ENCODE measurements around the gene NBR1. TPM values are rescaled to one million over a fixed set of nuclear protein-coding genes. Genes with fewer than 3 reads are reported as not detected.
"Not testable (repeated sequence)": the region's sequence is repeated elsewhere in the genome, so short reads cannot be mapped to it uniquely, and the experiment has no call there.

The NBR1 gene
- total RNA-seq, 1 donor from 2014 or later = 80.4 TPM

GRCh38 chr17:43129671-43130010 is 41.4 kb upstream of the NBR1 start:
- intact Hi-C loops (cut with DNase I) = no loop called here
- Histone ChIP-seq H3K4me3 (peak overlapping the region; percentile 30), H3K4me1 (peaks cover 24% of the 10 kb centered on the region), H3K27ac (peak overlapping the region; percentile 53), H3K27me3 (no peaks in the 10 kb centered on the region), H3K36me3 (peaks cover 22% of the 10 kb centered on the region), H3K9me3 (no peaks in the 10 kb centered on the region)
- no peak for DNase-seq
- no peak for ATAC-seq
- TF ChIP-seq, protein P1, sequence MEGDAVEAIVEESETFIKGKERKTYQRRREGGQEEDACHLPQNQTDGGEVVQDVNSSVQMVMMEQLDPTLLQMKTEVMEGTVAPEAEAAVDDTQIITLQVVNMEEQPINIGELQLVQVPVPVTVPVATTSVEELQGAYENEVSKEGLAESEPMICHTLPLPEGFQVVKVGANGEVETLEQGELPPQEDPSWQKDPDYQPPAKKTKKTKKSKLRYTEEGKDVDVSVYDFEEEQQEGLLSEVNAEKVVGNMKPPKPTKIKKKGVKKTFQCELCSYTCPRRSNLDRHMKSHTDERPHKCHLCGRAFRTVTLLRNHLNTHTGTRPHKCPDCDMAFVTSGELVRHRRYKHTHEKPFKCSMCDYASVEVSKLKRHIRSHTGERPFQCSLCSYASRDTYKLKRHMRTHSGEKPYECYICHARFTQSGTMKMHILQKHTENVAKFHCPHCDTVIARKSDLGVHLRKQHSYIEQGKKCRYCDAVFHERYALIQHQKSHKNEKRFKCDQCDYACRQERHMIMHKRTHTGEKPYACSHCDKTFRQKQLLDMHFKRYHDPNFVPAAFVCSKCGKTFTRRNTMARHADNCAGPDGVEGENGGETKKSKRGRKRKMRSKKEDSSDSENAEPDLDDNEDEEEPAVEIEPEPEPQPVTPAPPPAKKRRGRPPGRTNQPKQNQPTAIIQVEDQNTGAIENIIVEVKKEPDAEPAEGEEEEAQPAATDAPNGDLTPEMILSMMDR (IDR thresholded peaks at IDR 0.05) = no peak

- DNase-seq = no peak
- TF ChIP-seq, protein P1 (IDR thresholded peaks at IDR 0.05) = no peak
- no peaks in the 10 kb centered on the region for H3K9me3 ChIP-seq
- H3K27me3 ChIP-seq = no peaks in the 10 kb centered on the region
- peak; percentile 36 for ATAC-seq
- H3K36me3 ChIP-seq = peaks cover 31% of the 10 kb centered on the region
- H3K4me3 ChIP-seq = no peak overlapping the region
- no peak overlapping the region for H3K27ac ChIP-seq
- peaks cover 16% of the 10 kb centered on the region for H3K4me1 ChIP-seq
- intact Hi-C loops (cut with DNase I) = no loop called here
These were observed 38.9 kb upstream of the NBR1 start for GRCh38 chr17:43132117-43132516.

GRCh38 chr17:43133439-43133838 is 37.6 kb upstream of the NBR1 start:
- peaks cover 16% of the 10 kb centered on the region for H3K4me1 ChIP-seq
- H3K27me3 ChIP-seq; intact Hi-C loops (cut with DNase I): not testable (repeated sequence)

GRCh38 chr17:43134774-43135453 is 36.1 kb upstream of the NBR1 start:
- Histone ChIP-seq H3K27me3 (no peaks in the 10 kb centered on the region), H3K27ac (no peak overlapping the region), H3K36me3 (peaks cover 31% of the 10 kb centered on the region), H3K4me1 (peaks cover 4% of the 10 kb centered on the region), H3K9me3 (no peaks in the 10 kb centered on the region), H3K4me3 (no peak overlapping the region)
- DNase-seq (no peak), ATAC-seq (no peak)
- intact Hi-C loops (cut with DNase I) = no loop called here
- TF ChIP-seq, protein P1 (IDR thresholded peaks at IDR 0.05) = no peak

More at GRCh38 chr17:43133439-43133838, 37.6 kb upstream of the NBR1 start:
- not testable (repeated sequence) for H3K27ac ChIP-seq, H3K4me3 ChIP-seq, ATAC-seq, DNase-seq, H3K9me3 ChIP-seq
- H3K36me3 ChIP-seq = peaks cover 31% of the 10 kb centered on the region

- peaks cover 31% of the 10 kb centered on the region for H3K36me3 ChIP-seq
- H3K9me3 ChIP-seq = no peaks in the 10 kb centered on the region
- H3K27ac ChIP-seq = no peak overlapping the region
- intact Hi-C loops (cut with DNase I) = no loop called here
- no peak overlapping the region for H3K4me3 ChIP-seq
- TF ChIP-seq, protein P1 (IDR thresholded peaks at IDR 0.05) = no peak
- ATAC-seq (no peak), DNase-seq (no peak)
- H3K4me1 ChIP-seq = no peaks in the 10 kb centered on the region
- no peaks in the 10 kb centered on the region for H3K27me3 ChIP-seq
These were observed 35.6 kb upstream of the NBR1 start for GRCh38 chr17:43135454-43135819.

DNA sequence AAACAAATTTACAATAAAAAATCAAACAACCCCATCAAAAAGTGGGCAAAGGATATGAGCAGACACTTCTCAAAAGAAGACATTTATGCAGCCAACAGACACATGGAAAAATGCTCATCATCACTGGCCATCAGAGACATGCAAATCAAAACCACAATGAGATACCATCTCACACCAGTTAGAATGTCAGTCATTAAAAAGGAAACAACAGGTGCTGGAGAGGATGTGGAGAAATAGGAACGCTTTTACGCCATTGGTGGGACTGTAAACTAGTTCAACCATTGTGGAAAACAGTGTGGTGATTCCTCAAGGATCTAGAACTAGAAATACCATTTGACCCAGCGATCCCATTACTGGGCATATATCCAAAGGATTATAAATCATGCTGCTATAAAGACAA is 34.4 kb upstream of the NBR1 start:
- H3K27me3 ChIP-seq; H3K4me1 ChIP-seq; ATAC-seq; DNase-seq; intact Hi-C loops (cut with DNase I); H3K27ac ChIP-seq; H3K4me3 ChIP-seq; H3K9me3 ChIP-seq: not testable (repeated sequence)
- H3K36me3 ChIP-seq = peaks cover 31% of the 10 kb centered on the region

DNA sequence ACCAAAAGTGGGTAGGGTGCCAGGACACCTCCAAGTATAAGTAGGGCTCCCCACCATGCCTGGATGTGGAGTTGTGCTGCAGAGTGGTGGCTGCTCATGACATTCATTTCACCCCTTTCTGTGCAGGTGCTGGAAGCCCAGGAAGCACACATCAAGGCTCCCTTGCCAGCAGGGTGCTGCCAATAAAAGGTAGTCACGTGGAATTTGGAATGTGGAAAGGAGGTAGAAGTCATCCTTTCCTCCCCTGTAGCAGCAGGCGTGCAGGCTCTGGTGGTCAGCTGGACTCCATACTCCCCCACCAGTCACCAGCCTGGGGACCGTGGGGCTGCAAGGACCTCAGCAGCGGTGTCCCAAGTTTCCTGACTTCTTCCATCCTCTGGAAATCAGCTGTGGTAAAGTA is 32.5 kb upstream of the NBR1 start:
- H3K4me1 ChIP-seq; DNase-seq; ATAC-seq; intact Hi-C loops (cut with DNase I); H3K27me3 ChIP-seq; H3K27ac ChIP-seq; H3K9me3 ChIP-seq; H3K4me3 ChIP-seq: not testable (repeated sequence)
- peaks cover 21% of the 10 kb centered on the region for H3K36me3 ChIP-seq

Data from upper lobe of right lung (tissue), 1 donor.